Measurements from ENCODE around the gene KCNQ2. TPM values are rescaled to one million over a fixed set of nuclear protein-coding genes. Genes with fewer than 3 reads are reported as not detected.

The KCNQ2 gene
- polyA plus RNA-seq, 3 donors from 2014 or later: 0.73 TPM; not detected in 2

GRCh38 chr20:63401384-63402110 is 70.9 kb downstream of the KCNQ2 start:
- H3K4me3 Mint-ChIP-seq: no peak overlapping the region
- no peak for DNase-seq
- no peaks in the 10 kb centered on the region for H3K9me3 Mint-ChIP-seq
- peaks cover 0 to 2% (median 0%) of the 10 kb centered on the region in 3 donors for H3K27me3 Mint-ChIP-seq (ENCODE audit: low read depth in 3 of 3)
- H3K4me1 Mint-ChIP-seq: no peaks in the 10 kb centered on the region
- no peaks in the 10 kb centered on the region for H3K36me3 Mint-ChIP-seq
- no peak overlapping the region for H3K27ac Mint-ChIP-seq

- H3K9me3 Mint-ChIP-seq: no peaks in the 10 kb centered on the region
- no peaks in the 10 kb centered on the region for H3K4me1 Mint-ChIP-seq
- peaks cover 0 to 2% (median 0%) of the 10 kb centered on the region in 3 donors for H3K27me3 Mint-ChIP-seq (ENCODE audit: low read depth in 3 of 3)
- H3K4me3 Mint-ChIP-seq: no peak overlapping the region
- DNase-seq: no peak
- H3K36me3 Mint-ChIP-seq: no peaks in the 10 kb centered on the region
- H3K27ac Mint-ChIP-seq: no peak overlapping the region
Observed at GRCh38 chr20:63400486-63401210, 71.8 kb downstream of the KCNQ2 start.

GRCh38 chr20:63399596-63400375 is 72.7 kb downstream of the KCNQ2 start:
- Mint-ChIP-seq H3K27ac (no peak overlapping the region), H3K36me3 (no peaks in the 10 kb centered on the region), H3K27me3 (ENCODE audit: low read depth in 3 of 3) (peaks cover 0 to 2% (median 0%) of the 10 kb centered on the region in 3 donors), H3K9me3 (no peaks in the 10 kb centered on the region), H3K4me3 (no peak overlapping the region), H3K4me1 (no peaks in the 10 kb centered on the region)
- no peak for DNase-seq

GRCh38 chr20:63398744-63399514 is 73.5 kb downstream of the KCNQ2 start:
- Mint-ChIP-seq H3K27me3 (ENCODE audit: low read depth in 3 of 3) (peaks cover 0 to 2% (median 0%) of the 10 kb centered on the region in 3 donors), H3K4me3 (no peak overlapping the region), H3K36me3 (no peaks in the 10 kb centered on the region), H3K9me3 (no peaks in the 10 kb centered on the region), H3K4me1 (no peaks in the 10 kb centered on the region), H3K27ac (no peak overlapping the region)
- no peak for DNase-seq

GRCh38 chr20:63397946-63398450 is 74.5 kb downstream of the KCNQ2 start:
- H3K27me3 Mint-ChIP-seq (ENCODE audit: low read depth in 3 of 3): peaks cover 0 to 2% (median 0%) of the 10 kb centered on the region in 3 donors

GRCh38 chr20:63397155-63397843 is 75.2 kb downstream of the KCNQ2 start:
- Mint-ChIP-seq H3K27ac (no peak overlapping the region), H3K27me3 (ENCODE audit: low read depth in 3 of 3) (peaks cover 0 to 2% (median 0%) of the 10 kb centered on the region in 3 donors), H3K4me3 (no peak overlapping the region), H3K4me1 (no peaks in the 10 kb centered on the region), H3K36me3 (no peaks in the 10 kb centered on the region), H3K9me3 (no peaks in the 10 kb centered on the region)
- no peak for DNase-seq

More at GRCh38 chr20:63397946-63398450, 74.5 kb downstream of the KCNQ2 start:
- DNase-seq: no peak
- no peaks in the 10 kb centered on the region for H3K36me3 Mint-ChIP-seq
- H3K9me3 Mint-ChIP-seq: no peaks in the 10 kb centered on the region
- no peak overlapping the region for H3K4me3 Mint-ChIP-seq
- H3K27ac Mint-ChIP-seq: no peak overlapping the region
- no peaks in the 10 kb centered on the region for H3K4me1 Mint-ChIP-seq

- Mint-ChIP-seq H3K27me3 (ENCODE audit: low read depth in 3 of 3) (peaks cover 0 to 2% (median 0%) of the 10 kb centered on the region in 3 donors), H3K27ac (no peak overlapping the region), H3K4me3 (no peak overlapping the region), H3K9me3 (no peaks in the 10 kb centered on the region), H3K36me3 (no peaks in the 10 kb centered on the region), H3K4me1 (no peaks in the 10 kb centered on the region)
- DNase-seq: no peak
Observed at GRCh38 chr20:63396300-63396699, 76.2 kb downstream of the KCNQ2 start.

GRCh38 chr20:63395723-63396122 is 76.7 kb downstream of the KCNQ2 start:
- no peak for DNase-seq
- H3K27me3 Mint-ChIP-seq (ENCODE audit: low read depth in 3 of 3): peaks cover 0 to 2% (median 0%) of the 10 kb centered on the region in 3 donors
- H3K36me3 Mint-ChIP-seq: no peaks in the 10 kb centered on the region
- H3K27ac Mint-ChIP-seq: no peak overlapping the region
- H3K4me3 Mint-ChIP-seq: no peak overlapping the region
- no peaks in the 10 kb centered on the region for H3K9me3 Mint-ChIP-seq
- H3K4me1 Mint-ChIP-seq: no peaks in the 10 kb centered on the region

GRCh38 chr20:63394920-63395455 is 77.5 kb downstream of the KCNQ2 start:
- Mint-ChIP-seq H3K27me3 (ENCODE audit: low read depth in 3 of 3) (peaks cover 0 to 2% (median 0%) of the 10 kb centered on the region in 3 donors), H3K4me3 (no peak overlapping the region), H3K36me3 (no peaks in the 10 kb centered on the region), H3K27ac (no peak overlapping the region), H3K9me3 (no peaks in the 10 kb centered on the region), H3K4me1 (no peaks in the 10 kb centered on the region)
- DNase-seq: no peak

GRCh38 chr20:63394069-63394919 is 78.2 kb downstream of the KCNQ2 start:
- no peak for DNase-seq
- no peaks in the 10 kb centered on the region for H3K9me3 Mint-ChIP-seq
- no peak overlapping the region for H3K27ac Mint-ChIP-seq
- no peaks in the 10 kb centered on the region for H3K4me1 Mint-ChIP-seq
- no peak overlapping the region for H3K4me3 Mint-ChIP-seq
- H3K36me3 Mint-ChIP-seq: no peaks in the 10 kb centered on the region
- H3K27me3 Mint-ChIP-seq (ENCODE audit: low read depth in 3 of 3): no peaks in the 10 kb centered on the region

GRCh38 chr20:63393566-63393965 is 78.9 kb downstream of the KCNQ2 start:
- Mint-ChIP-seq H3K27me3 (ENCODE audit: low read depth in 3 of 3) (no peaks in the 10 kb centered on the region), H3K9me3 (no peaks in the 10 kb centered on the region), H3K4me1 (no peaks in the 10 kb centered on the region), H3K27ac (no peak overlapping the region), H3K36me3 (no peaks in the 10 kb centered on the region), H3K4me3 (no peak overlapping the region)
- DNase-seq: no peak
